NCI-H510A treated with DMSO at 0.1 percent for 48 hours (cell line): Measurements from ENCODE around the gene DHODH.
"Not testable (repeated sequence)": the region's sequence is repeated elsewhere in the genome, so short reads cannot be mapped to it uniquely, and the experiment has no call there.

Source experiments
- DNase-seq: peaks from one replicate; lab custom pipeline; 2025; lab: John Stamatoyannopoulos, UW

DHODH gene

DNA sequence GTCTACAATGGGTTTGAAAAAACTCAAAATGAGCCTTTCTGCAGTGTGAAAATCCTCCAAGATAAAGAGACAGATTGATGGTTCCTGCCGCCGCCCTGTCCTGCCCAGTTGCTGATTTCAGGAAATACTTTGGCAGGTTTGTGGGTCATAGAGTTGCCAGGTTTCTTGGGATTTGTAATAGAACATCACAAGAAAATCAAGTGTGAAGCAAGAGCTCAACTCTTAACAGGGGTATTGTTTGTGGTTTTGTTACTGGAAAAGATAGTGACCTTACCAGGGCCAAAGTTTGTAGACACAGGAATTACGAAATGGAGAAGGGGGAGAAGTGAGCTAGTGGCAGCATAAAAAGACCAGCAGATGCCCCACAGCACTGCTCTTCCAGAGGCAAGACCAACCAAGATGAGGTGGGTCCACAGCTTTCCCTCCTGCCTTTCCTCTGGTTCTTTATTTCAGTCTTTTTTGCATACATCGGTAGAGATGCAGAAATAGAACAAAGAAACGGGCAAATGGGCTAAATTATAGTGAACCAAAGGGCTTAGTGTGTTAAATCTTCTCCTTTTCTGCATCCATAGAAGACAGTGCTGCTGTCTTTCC is 45.8 kb downstream of the DHODH start, which contains the start of gene HP:
HP (plus strand) TSS at position 252 of the 594 bp plus-strand sequence; CDS start at position 400, 148 bp downstream.
- not testable (repeated sequence) for DNase-seq

DNA sequence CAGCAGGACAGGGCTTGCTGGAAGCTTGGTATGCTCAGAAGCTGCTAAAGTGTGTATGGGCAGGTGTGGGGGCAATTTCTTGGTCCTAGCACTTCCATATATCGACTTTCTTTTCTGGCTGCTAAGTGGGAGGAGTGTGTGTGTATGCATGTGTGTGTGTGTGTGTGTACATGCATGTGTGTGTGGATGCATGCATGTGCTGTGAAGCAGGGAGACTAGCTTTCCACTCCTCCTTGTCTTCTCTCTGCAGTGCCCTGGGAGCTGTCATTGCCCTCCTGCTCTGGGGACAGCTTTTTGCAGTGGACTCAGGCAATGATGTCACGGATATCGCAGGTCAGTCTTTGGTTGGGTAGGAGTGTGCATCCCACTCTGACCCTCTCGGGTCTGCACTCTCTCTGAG is 47.4 kb downstream of the DHODH start:
- no peak for DNase-seq

DNA sequence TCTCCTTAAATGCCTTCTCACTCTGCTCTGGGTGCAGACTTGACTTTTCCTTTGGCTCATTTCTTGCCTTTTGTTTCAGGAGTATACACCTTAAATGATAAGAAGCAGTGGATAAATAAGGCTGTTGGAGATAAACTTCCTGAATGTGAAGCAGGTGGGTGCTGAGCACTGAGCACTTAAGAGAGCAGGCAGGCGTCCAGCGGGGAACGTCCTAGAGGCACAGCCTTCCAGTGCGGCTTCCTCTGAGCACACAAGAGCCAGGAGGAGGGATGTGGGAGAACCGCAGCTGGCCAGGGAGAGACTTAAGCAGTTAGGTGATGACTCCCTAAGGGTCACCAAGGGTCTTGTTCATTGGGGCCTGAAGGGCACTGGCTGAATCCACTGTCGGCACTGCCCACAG is 48.8 kb downstream of the DHODH start:
- not testable (repeated sequence) for DNase-seq

DNA sequence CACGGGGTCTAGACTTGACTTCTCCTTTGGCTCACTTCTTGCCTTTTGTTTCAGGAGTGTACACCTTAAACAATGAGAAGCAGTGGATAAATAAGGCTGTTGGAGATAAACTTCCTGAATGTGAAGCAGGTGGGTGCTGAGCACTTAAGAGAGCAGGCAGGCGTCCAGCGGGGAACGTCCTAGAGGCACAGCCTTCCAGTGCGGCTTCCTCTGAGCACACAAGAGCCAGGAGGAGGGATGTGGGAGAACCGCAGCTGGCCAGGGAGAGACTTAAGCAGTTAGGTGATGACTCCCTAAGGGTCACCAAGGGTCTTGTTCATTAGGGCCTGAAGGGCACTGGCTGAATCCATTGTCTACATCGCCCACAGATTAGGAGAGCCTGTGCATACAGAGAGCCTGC is 50.5 kb downstream of the DHODH start:
- DNase-seq, result not testable (repeated sequence)

DNA sequence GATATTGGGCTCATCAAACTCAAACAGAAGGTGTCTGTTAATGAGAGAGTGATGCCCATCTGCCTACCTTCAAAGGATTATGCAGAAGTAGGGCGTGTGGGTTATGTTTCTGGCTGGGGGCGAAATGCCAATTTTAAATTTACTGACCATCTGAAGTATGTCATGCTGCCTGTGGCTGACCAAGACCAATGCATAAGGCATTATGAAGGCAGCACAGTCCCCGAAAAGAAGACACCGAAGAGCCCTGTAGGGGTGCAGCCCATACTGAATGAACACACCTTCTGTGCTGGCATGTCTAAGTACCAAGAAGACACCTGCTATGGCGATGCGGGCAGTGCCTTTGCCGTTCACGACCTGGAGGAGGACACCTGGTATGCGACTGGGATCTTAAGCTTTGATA is 51.9 kb downstream of the DHODH start:
- no peak for DNase-seq

DNA sequence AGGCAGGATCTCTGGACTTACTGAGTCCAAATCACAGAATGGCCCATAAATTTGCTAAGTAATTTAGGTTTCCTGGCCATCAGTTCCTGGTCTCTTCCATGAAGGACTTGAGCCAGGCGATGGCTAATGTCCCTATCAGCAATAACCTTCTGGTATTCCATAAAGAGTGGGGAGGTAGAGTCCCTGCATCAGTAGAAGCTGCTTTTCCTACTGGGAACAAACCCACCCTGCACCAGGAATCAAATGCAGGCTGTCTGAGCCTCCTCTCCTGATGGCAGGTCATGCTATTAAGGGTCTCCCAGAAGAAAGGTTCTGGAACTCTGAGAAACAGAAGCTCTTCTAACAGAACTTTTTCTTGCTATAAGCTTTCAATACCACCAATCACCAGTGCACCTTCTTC is 53.0 kb downstream of the DHODH start:
- no peak for DNase-seq

DNA sequence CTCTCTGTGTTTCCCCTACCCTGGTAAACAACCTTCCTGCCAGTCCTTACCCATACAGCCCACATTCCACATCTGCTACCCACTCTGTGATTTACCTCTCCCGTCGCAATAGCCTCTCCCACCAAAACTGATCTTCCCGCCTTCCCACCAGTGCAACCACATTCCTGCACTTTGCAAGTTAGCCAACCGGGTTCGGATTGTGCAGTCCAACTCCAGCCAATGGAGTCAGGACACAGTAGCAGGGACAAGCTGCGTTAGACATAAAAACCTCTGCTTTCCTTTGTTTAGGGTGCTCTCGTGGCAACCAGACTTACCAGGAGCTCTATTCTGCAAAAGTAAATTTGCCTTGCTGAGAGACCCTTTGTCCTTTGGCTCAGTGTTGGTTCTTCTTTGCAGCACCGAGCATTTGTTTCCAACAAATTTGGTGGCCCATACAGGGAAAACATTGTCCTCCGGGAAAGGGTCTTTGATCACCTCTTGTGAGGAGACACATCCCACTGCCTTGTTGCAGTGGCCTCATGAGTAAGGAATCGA is 55.9 kb downstream of the DHODH start:
- no peak for DNase-seq

DNA sequence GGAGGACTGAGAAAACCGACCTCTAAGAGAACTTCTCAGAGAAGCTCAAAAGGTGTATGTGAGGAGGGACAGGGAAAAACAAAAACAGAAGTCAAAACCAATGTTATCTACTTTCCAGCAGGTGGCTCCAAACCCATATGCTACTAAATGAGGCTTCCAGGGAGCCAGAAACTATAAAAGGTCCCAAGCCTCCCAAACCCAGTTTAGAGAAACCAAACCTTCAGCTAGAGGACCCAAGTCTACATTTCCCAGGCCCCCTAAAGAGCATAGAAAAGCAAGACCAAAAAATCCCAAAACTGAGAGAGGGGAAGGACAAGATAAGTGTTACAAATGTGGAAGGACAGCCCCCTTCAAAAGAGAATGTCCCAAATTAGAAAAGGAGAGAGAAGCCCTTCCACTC is 58.2 kb downstream of the DHODH start:
- DNase-seq, result peak; percentile 10

DNA sequence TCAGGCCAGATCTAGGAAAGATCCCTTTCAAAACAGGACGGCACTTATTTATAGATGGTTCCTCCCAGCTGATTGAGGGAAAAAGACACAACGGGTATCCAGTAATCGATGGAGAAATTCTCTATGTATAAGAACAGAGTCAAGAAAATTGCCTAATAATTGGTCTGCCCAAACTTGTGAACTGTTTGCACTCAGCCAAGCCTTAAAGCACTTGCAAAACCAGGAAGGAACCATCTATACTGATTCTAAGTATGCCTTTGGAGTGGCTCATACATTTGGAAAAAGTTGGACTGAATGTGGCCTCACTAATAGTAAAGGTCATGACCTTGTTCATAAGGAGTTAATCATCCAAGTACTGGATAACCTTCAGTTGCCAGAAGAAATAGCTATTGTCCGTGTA is 60.4 kb downstream of the DHODH start:
- DNase-seq, result no peak

DNA sequence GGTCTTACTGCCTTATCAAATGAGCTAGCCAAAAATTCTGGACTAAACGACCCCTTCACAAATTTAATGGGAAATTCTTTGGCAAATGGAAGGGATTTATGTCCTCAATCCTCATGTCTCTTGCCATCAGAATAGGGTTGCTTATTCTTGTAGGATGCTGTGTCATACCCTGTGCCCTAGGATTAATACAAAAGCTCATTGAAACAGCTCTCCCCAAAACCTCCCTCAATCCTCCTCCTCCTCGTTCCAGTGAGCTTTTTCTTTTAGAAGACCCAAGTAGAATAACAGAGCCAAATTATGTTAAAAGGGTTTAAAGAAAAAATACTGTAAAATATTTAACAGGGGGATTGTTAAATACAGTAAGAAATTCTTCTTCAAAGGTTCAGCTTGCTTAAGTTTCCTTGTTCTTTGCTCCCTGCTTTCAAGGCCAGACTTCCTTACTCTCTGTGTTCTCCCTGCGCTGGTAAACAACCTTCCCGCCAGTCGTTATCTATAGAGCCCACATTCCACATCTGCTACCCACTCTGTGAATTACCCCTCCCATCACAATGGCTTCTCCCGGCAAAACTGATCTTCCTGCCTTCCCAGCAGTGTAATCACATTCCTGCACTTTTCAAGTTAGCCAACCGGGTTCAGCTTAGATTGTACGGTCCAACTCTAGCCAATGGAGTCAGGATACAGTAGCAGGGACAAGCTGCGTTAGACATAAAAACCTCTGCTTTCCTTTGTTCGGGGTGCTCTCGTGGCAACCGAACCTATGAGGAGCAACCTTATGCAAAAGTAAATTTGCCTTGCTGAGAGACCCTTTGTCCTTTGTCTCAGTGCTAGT is 64.2 kb downstream of the DHODH start:
- no peak for DNase-seq

DNA sequence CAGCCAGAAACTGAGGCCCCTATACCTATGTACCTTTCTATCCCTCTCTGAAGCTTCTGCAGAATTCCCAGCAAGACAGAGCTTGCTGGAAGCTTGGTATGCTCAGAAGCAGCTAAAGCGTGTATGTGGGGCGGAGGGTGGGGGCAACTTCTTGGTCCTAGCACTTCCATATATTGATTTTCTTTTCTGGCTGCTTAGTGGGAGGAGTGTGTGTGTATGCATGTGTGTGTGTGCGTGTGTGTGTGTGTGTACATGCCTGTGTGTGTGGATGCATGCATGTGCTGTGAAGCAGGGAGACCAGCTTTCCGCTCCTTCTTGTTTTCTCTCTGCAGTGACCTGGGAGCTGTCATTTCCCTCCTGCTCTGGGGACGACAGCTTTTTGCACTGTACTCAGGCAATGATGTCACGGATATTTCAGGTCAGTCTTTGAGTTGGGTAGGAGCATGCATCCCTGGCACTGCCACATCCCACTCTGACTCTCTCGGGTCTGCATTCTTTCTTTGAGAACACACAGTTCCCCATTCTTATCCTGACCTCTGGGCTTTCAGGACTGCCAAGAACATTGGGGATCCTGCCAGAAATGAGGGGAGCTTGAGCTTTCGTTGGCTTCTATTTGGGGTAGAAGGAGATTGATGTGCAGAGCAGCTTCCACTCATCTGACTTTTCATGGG is 65.2 kb downstream of the DHODH start:
- no peak for DNase-seq

DNA sequence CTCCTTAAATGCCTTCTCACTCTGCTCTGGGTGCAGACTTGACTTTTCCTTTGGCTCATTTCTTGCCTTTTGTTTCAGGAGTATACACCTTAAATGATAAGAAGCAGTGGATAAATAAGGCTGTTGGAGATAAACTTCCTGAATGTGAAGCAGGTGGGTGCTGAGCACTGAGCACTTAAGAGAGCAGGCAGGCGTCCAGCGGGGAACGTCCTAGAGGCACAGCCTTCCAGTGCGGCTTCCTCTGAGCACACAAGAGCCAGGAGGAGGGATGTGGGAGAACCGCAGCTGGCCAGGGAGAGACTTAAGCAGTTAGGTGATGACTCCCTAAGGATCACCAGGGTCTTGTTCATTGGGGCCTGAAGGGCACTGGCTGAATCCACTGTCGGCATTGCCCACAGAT is 66.5 kb downstream of the DHODH start:
- not testable (repeated sequence) for DNase-seq
